Parathyroid adenoma (tissue), 2 donors: ENCODE measurements around the gene EFHC1.
A peak's percentile ranks its signal among the peaks of the same experiment; 100 is the strongest.

Experiments used
- H2AFZ ChIP-seq: fragments of 300-600 bp; sonication (generic); one replicate; pipeline ENCODE4 v1.7.0; 2017; ENCODE audit warnings: antibody characterized with exemption, mild to moderate bottlenecking
- H3K27ac ChIP-seq: fragments of 300-600 bp; sonication (generic); one replicate; pipeline ENCODE4 v1.7.0; 2017
- H3K27me3 ChIP-seq: fragments of 300-600 bp; sonication (generic); one replicate; pipeline ENCODE4 v1.7.0; 2017; ENCODE audit warnings: low read length; ENCODE audit not compliant: control insufficient read depth, insufficient read depth
- H3K36me3 ChIP-seq: fragments of 300-600 bp; sonication (generic); one replicate; pipeline ENCODE4 v1.7.0; 2017; ENCODE audit warnings: low read length; ENCODE audit not compliant: control insufficient read depth, insufficient read depth
- H3K4me1 ChIP-seq: fragments of 300-600 bp; sonication (generic); one replicate; pipeline ENCODE4 v1.7.0; 2017; ENCODE audit warnings: control low read depth
- H3K4me2 ChIP-seq: fragments of 300-600 bp; sonication (generic); one replicate; pipeline ENCODE4 v1.7.0; 2017; ENCODE audit warnings: low read length
- H3K4me3 ChIP-seq: fragments of 300-600 bp; sonication (generic); one replicate; pipeline ENCODE4 v1.7.0; 2017; ENCODE audit warnings: low read depth, low read length
- H3K79me2 ChIP-seq: fragments of 300-600 bp; sonication (generic); one replicate; pipeline ENCODE4 v1.7.0; 2017; ENCODE audit warnings: control low read depth
- H3K9ac ChIP-seq: fragments of 300-600 bp; sonication (generic); one replicate; pipeline ENCODE4 v1.7.0; 2017; ENCODE audit warnings: mild to moderate bottlenecking
- H3K9me3 ChIP-seq: fragments of 300-600 bp; sonication (generic); one replicate; pipeline ENCODE4 v1.7.0; 2017; ENCODE audit warnings: low read length; ENCODE audit not compliant: control insufficient read depth
- CTCF ChIP-seq: fragments of 300-600 bp; sonication (generic); IDR thresholded peaks from one replicate; pipeline ENCODE4 v1.7.0; 2017; ENCODE audit warnings: antibody characterized with exemption, mild to moderate bottlenecking
- donor health status: primary hyperparathyroidism.

Gene EFHC1

GRCh38 chr6:52389626-52390360, 30.3 kb upstream of the EFHC1 start:
- H3K36me3 ChIP-seq, result no peaks in the 10 kb centered on the region
- no peak overlapping the region for H3K9ac ChIP-seq
- H3K4me1 ChIP-seq, result peaks cover 13% of the 10 kb centered on the region
- H3K4me2 ChIP-seq, result peak overlapping the region; percentile 52
- H2AFZ ChIP-seq, result peak overlapping the region; percentile 58
- no peaks in the 10 kb centered on the region for H3K9me3 ChIP-seq
- TF ChIP-seq CTCF, result no peak
- peak overlapping the region; percentile 34 for H3K27ac ChIP-seq
- H3K27me3 ChIP-seq, result no peaks in the 10 kb centered on the region
- H3K4me3 ChIP-seq, result peak overlapping the region; percentile 17
- no peaks in the 10 kb centered on the region for H3K79me2 ChIP-seq

GRCh38 chr6:52390361-52390727, 29.8 kb upstream of the EFHC1 start:
- Histone ChIP-seq H2AFZ (peak overlapping the region; percentile 58), H3K4me1 (peaks cover 13% of the 10 kb centered on the region), H3K9me3 (no peaks in the 10 kb centered on the region), H3K27me3 (no peaks in the 10 kb centered on the region), H3K9ac (no peak overlapping the region), H3K27ac (no peak overlapping the region), H3K4me2 (no peak overlapping the region), H3K4me3 (no peak overlapping the region), H3K79me2 (no peaks in the 10 kb centered on the region), H3K36me3 (no peaks in the 10 kb centered on the region)
- TF ChIP-seq CTCF, result no peak

GRCh38 chr6:52391599-52391998, 28.5 kb upstream of the EFHC1 start:
- Histone ChIP-seq H2AFZ (no peak overlapping the region), H3K9me3 (no peaks in the 10 kb centered on the region), H3K4me3 (no peak overlapping the region), H3K27ac (no peak overlapping the region), H3K4me1 (peaks cover 13% of the 10 kb centered on the region), H3K9ac (no peak overlapping the region), H3K4me2 (no peak overlapping the region), H3K36me3 (no peaks in the 10 kb centered on the region), H3K79me2 (no peaks in the 10 kb centered on the region), H3K27me3 (no peaks in the 10 kb centered on the region)
- TF ChIP-seq CTCF, result no peak

GRCh38 chr6:52392944-52393343, 27.2 kb upstream of the EFHC1 start:
- Histone ChIP-seq H2AFZ (no peak overlapping the region), H3K36me3 (no peaks in the 10 kb centered on the region), H3K4me1 (peaks cover 13% of the 10 kb centered on the region), H3K27me3 (no peaks in the 10 kb centered on the region), H3K4me3 (no peak overlapping the region), H3K9me3 (no peaks in the 10 kb centered on the region), H3K27ac (no peak overlapping the region), H3K9ac (no peak overlapping the region), H3K79me2 (no peaks in the 10 kb centered on the region), H3K4me2 (no peak overlapping the region)
- no peak for TF ChIP-seq CTCF

GRCh38 chr6:52393780-52394179, 26.4 kb upstream of the EFHC1 start:
- no peak overlapping the region for H3K9ac ChIP-seq
- peaks cover 13% of the 10 kb centered on the region for H3K4me1 ChIP-seq
- no peak overlapping the region for H3K27ac ChIP-seq
- H3K9me3 ChIP-seq, result no peaks in the 10 kb centered on the region
- H3K4me3 ChIP-seq, result no peak overlapping the region
- H3K27me3 ChIP-seq, result no peaks in the 10 kb centered on the region
- no peak overlapping the region for H2AFZ ChIP-seq
- no peaks in the 10 kb centered on the region for H3K79me2 ChIP-seq
- TF ChIP-seq CTCF, result no peak
- H3K4me2 ChIP-seq, result no peak overlapping the region
- H3K36me3 ChIP-seq, result no peaks in the 10 kb centered on the region
